ENCODE data around the gene CENPO. TPM values are rescaled to one million over a fixed set of nuclear protein-coding genes. Genes with fewer than 3 reads are reported as not detected.

Gene CENPO
- total RNA-seq, 1 experiment from 2014 or later = 38.6 TPM

GRCh38 chr2:24771061-24771460 lies 22.2 kb upstream of the CENPO start:
- H3K27me3 Mint-ChIP-seq (ENCODE audit: low read depth) = no peaks in the 10 kb centered on the region

More at GRCh38 chr2:24771061-24771460, 22.2 kb upstream of the CENPO start:
- H3K9me3 Mint-ChIP-seq = peaks cover 3% of the 10 kb centered on the region; the same call in 1 of the 2 replicates
- peaks cover 9% of the 10 kb centered on the region for H3K36me3 Mint-ChIP-seq
- ATAC-seq = no peak
- TF ChIP-seq ZNF671 (CRISPR knock-in tag; IDR thresholded peaks at IDR 0.05) (no peak), ZNF317 (CRISPR knock-in tag; IDR thresholded peaks at IDR 0.05; ENCODE audit: borderline replicate concordance, low read depth) (no peak), NFYB (CRISPR knock-in tag; conservative IDR thresholded peaks at IDR 0.05; ENCODE audit: low read depth) (no peak), SMAD3 (CRISPR knock-in tag; IDR thresholded peaks at IDR 0.05; ENCODE audit: borderline replicate concordance) (no peak), ZNF121 (CRISPR knock-in tag; IDR thresholded peaks at IDR 0.05) (no peak), FOXJ3 (CRISPR knock-in tag; IDR thresholded peaks at IDR 0.05; ENCODE audit: borderline replicate concordance) (no peak), MAX (CRISPR knock-in tag; IDR thresholded peaks at IDR 0.05) (no peak), CREB1 (CRISPR knock-in tag; IDR thresholded peaks at IDR 0.05) (no peak), USF1 (CRISPR knock-in tag; IDR thresholded peaks at IDR 0.05) (no peak), NFE2L1 (CRISPR knock-in tag; IDR thresholded peaks at IDR 0.05) (no peak), AR (CRISPR knock-in tag; IDR thresholded peaks at IDR 0.05) (no peak), GTF2I (CRISPR knock-in tag; conservative IDR thresholded peaks at IDR 0.05) (no peak), CTCF (IDR thresholded peaks at IDR 0.05) (no peak), FOXP1 (CRISPR knock-in tag; IDR thresholded peaks at IDR 0.05; ENCODE audit: borderline replicate concordance) (no peak), CREM (CRISPR knock-in tag; IDR thresholded peaks at IDR 0.05) (no peak), ZSCAN18 (CRISPR knock-in tag; IDR thresholded peaks at IDR 0.05) (no peak), ATF3 (CRISPR knock-in tag; conservative IDR thresholded peaks at IDR 0.05) (no peak), ZNF532 (CRISPR knock-in tag; IDR thresholded peaks at IDR 0.05; ENCODE audit: borderline replicate concordance) (no peak), IRF1 (CRISPR knock-in tag; IDR thresholded peaks at IDR 0.05) (no peak), ZNF281 (CRISPR knock-in tag; IDR thresholded peaks at IDR 0.05) (no peak)
- H3K4me3 Mint-ChIP-seq = no peak overlapping the region
- H3K27ac Mint-ChIP-seq = no peak overlapping the region
- CTCF ChIA-PET = no interaction called here
- DNase-seq (ENCODE audit: low spot score) = no peak
- POLR2A ChIA-PET = no interaction called here
- H3K4me1 Mint-ChIP-seq = peaks cover 8% of the 10 kb centered on the region
